Ishikawa (cell line): ENCODE results near the gene PSMB5.

Experiments
- CEBPB ChIP-seq: IDR thresholded peaks from 2 replicates; pipeline ENCODE4 v1.6.1; 2012
- CREB1 ChIP-seq: IDR thresholded peaks from 2 replicates; pipeline ENCODE4 v1.6.1; 2012; ENCODE audit warnings: low read depth
- EGR1 ChIP-seq: IDR thresholded peaks from 2 replicates; pipeline ENCODE4 v1.6.1; 2012
- EP300 ChIP-seq: IDR thresholded peaks from 2 replicates; pipeline ENCODE4 v1.6.1; 2012; ENCODE audit warnings: borderline replicate concordance
- FOXM1 ChIP-seq: IDR thresholded peaks from 2 replicates; pipeline ENCODE4 v1.6.1; 2012; ENCODE audit warnings: low read depth, borderline replicate concordance
- MAX ChIP-seq: IDR thresholded peaks from 2 replicates; pipeline ENCODE4 v1.6.1; 2012
- NFIC ChIP-seq: IDR thresholded peaks from 2 replicates; pipeline ENCODE4 v1.6.1; 2012
- RAD21 ChIP-seq: IDR thresholded peaks from 2 replicates; pipeline ENCODE4 v1.6.1; 2012; ENCODE audit warnings: low read depth
- REST ChIP-seq: IDR thresholded peaks from 2 replicates; pipeline ENCODE4 v1.6.1; 2012; ENCODE audit warnings: low read depth, mild to moderate bottlenecking
- TAF1 ChIP-seq: IDR thresholded peaks from 2 replicates; pipeline ENCODE4 v1.6.1; 2012; ENCODE audit warnings: low read depth, mild to moderate bottlenecking
- TCF12 ChIP-seq: IDR thresholded peaks from 2 replicates; pipeline ENCODE4 v1.6.1; 2012; ENCODE audit warnings: low read depth
- TEAD4 ChIP-seq: IDR thresholded peaks from 2 replicates; pipeline ENCODE4 v1.6.1; 2012
- USF1 ChIP-seq: IDR thresholded peaks from 2 replicates; pipeline ENCODE4 v1.6.1; 2012
- YY1 ChIP-seq: IDR thresholded peaks from 2 replicates; pipeline ENCODE4 v1.6.1; 2012; ENCODE audit warnings: low read depth
- ZBTB7A ChIP-seq: IDR thresholded peaks from 2 replicates; pipeline ENCODE4 v1.6.1; 2012; ENCODE audit warnings: low read depth

Gene PSMB5

GRCh38 chr14:23018107-23018506 is 16.6 kb downstream of the PSMB5 start:
- TF ChIP-seq REST = no peak
- TF ChIP-seq CREB1 = no peak
- TF ChIP-seq CEBPB = no peak
- TF ChIP-seq YY1 = no peak
- no peak for TF ChIP-seq NFIC
- TF ChIP-seq EP300 = no peak
- no peak for TF ChIP-seq RAD21
- no peak for TF ChIP-seq USF1

- TF ChIP-seq RAD21 (no peak), NFIC (no peak), TAF1 (no peak), FOXM1 (no peak), ZBTB7A (no peak), USF1 (no peak), TEAD4 (no peak), REST (no peak), TCF12 (no peak), EGR1 (no peak), EP300 (no peak)
These were observed 17.6 kb downstream of the PSMB5 start for GRCh38 chr14:23017091-23017490.

- no peak for TF ChIP-seq RAD21
- TF ChIP-seq USF1 = no peak
- TF ChIP-seq CEBPB = no peak
- no peak for TF ChIP-seq FOXM1
- TF ChIP-seq ZBTB7A = no peak
- no peak for TF ChIP-seq EGR1
- TF ChIP-seq EP300 = no peak
- TF ChIP-seq TEAD4 = no peak
- no peak for TF ChIP-seq REST
- TF ChIP-seq TAF1 = no peak
- no peak for TF ChIP-seq TCF12
- no peak for TF ChIP-seq NFIC
- TF ChIP-seq CREB1 = no peak
- TF ChIP-seq MAX = no peak
- no peak for TF ChIP-seq YY1
These were observed 19.1 kb downstream of the PSMB5 start for GRCh38 chr14:23015618-23016017.

- no peak for TF ChIP-seq TCF12
- no peak for TF ChIP-seq TAF1
- no peak for TF ChIP-seq YY1
- TF ChIP-seq EGR1 = no peak
- TF ChIP-seq REST = no peak
- no peak for TF ChIP-seq TEAD4
- TF ChIP-seq ZBTB7A = no peak
- no peak for TF ChIP-seq CREB1
- TF ChIP-seq CEBPB = no peak
- TF ChIP-seq FOXM1 = no peak
- TF ChIP-seq MAX = no peak
- no peak for TF ChIP-seq USF1
- TF ChIP-seq NFIC = no peak
- TF ChIP-seq EP300 = no peak
These were observed 21.5 kb downstream of the PSMB5 start for GRCh38 chr14:23013054-23013748.
